Activated gamma-delta T cell treated with Interleukin-2 at 50 U/mL for 16 hours (primary cell): Measurements from ENCODE around the gene GTPBP10.
A peak's percentile ranks its signal among the peaks of the same experiment; 100 is the strongest.
"Not testable (repeated sequence)": the region's sequence is repeated elsewhere in the genome, so short reads cannot be mapped to it uniquely, and the experiment has no call there.

Experiments used
- DNase-seq: peaks from one replicate; pipeline ENCODE4 v3.0.0-alpha.2; 2020

Gene GTPBP10

GRCh38 chr7:90346336-90347125 is at the start of gene GTPBP10:
Gene GTPBP10 (plus strand): TSS chr7:90346716. CDS start chr7:90346742, 26 bp downstream.
- DNase-seq: peak; percentile 92

GRCh38 chr7:90298145-90299038 is 48.1 kb upstream of the GTPBP10 start:
- no peak for DNase-seq

DNA sequence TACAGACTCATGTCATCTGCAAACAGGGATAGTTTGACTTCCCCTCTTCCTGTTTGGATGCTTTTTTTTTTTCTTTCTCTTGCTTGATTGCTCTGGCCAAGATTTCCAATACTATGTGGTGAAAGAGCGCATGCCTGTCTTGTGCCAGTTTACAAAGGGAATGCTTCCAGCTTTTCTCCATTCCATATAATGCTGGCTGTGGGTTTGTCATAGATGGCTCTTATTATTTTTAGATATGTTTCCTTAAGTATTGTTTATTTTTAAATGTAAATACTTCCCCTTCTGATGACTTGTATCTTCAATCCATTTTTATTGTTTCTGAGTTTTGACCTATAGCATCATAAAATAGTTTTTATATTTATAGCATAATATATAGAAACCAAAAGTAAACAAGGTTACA is 43.3 kb upstream of the GTPBP10 start:
- no peak for DNase-seq

DNA sequence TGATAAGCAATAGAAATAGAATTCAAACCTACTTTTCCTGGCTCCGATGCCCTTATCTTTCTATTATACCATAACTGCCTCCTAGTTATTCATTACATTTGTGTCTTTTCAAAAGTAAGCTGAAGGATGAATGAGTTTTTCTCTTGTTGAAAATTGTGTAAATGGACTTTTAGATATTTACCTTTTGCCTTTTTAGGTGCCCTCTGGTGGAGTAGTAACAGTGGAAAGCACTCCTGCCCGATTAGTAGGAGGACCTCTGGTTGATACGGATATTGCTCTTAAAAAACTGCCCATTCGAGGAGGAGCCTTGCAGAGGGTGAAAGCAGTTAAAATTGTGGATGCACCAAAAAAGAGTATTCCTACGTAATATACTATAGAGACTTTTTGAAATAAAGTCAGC is 36.6 kb upstream of the GTPBP10 start:
- no peak for DNase-seq

GRCh38 chr7:90311175-90311574 is 35.3 kb upstream of the GTPBP10 start:
- no peak for DNase-seq

DNA sequence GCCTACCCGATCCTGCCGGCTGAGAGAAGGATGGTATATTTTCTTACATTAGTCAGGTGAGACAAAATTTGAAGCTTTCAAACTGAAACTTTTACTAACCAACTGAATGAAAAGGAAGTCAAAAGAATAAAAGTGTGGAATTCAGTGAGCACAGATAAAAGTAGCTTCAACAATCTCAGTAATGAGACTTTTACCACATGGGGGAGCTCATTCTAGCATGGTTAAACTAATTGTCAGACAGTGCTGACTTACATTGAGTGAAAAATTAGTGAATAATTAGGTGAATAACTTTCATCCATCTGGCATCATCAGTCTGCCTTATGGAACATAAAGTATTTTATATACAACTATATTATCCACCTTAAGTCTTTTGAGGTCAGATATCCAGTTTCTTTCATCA is 33.8 kb upstream of the GTPBP10 start:
- DNase-seq: no peak

DNA sequence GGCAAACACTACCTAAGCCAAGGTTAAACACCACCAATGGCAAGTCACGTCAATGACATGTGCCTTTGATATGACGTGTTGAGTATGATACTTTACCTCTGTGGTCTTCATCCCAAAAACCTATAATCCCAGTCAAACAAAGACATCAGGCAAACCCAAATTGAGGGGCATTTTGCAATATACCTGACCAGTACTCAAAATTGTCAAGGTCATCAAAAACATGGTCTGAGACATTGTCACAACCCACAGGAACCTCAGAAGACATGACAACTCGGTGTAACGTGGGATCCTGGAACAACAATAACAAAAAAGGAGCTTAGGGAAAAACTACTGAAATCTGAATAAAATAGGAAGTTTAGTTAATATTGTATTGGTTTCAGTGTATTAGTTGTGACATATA is 32.6 kb upstream of the GTPBP10 start:
- no peak for DNase-seq

DNA sequence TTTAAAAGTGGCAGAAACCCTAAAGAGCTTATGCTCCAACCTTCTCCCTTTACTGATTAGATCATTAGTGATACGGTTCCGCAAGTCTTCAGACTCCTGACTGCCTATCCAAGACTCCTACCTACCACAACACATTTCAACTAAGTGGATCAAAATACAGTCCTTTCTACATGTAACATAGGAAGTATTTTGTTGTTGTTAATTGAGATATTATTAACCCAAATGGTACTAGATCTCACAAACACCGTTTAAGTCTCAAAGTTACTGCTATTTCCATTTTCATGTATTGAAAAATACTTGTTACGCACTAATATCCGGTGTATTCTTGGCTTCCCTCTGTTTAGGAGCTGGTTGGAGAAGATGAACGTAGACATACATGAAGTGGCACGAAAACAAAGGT is 26.5 kb upstream of the GTPBP10 start:
- DNase-seq: no peak

GRCh38 chr7:90320418-90320800 is 26.1 kb upstream of the GTPBP10 start:
- no peak for DNase-seq

DNA sequence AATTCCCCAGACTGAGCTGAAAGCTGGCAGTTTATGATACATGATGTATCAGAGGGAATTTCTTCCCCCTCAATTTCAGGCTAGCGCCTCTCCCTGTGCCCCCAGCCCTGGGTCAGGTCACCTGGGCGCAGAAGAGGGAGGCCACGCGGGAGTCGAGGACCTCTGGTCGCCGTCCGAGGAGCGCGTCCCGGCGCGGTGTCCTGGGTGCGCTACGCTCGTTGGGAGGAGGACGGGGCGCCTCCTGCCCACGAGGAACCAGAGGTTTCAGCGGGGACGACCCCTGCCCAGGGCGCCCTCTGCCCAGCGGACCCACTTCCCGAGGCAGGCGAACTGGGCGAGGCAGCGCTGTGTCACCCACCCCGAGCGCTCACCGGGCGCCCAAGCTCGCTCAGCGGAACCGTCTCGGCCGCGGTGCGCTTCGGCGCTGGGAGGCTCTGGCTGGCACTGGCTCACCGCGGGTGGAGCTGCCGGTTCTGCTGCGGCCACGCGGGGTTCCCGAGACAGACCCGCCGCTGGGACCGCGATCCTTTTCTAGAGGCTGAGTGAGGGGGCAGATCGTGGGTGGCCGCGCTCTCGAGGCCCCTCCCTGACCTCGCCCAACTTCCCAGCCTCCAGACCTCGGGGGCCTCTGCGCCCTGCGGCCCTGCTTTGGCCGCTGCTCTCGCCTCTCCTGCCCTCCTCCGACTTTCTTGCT is 25.6 kb upstream of the GTPBP10 start, which contains the start of gene FAM237B:
TSS of gene FAM237B (minus strand) at position 504 of the 694 bp plus-strand sequence. CDS start 1,556 bp downstream, outside the sequence.
- no peak for DNase-seq

GRCh38 chr7:90322837-90323236 is 23.7 kb upstream of the GTPBP10 start:
- DNase-seq: no peak

GRCh38 chr7:90326500-90326899 is 20.0 kb upstream of the GTPBP10 start:
- DNase-seq: no peak

DNA sequence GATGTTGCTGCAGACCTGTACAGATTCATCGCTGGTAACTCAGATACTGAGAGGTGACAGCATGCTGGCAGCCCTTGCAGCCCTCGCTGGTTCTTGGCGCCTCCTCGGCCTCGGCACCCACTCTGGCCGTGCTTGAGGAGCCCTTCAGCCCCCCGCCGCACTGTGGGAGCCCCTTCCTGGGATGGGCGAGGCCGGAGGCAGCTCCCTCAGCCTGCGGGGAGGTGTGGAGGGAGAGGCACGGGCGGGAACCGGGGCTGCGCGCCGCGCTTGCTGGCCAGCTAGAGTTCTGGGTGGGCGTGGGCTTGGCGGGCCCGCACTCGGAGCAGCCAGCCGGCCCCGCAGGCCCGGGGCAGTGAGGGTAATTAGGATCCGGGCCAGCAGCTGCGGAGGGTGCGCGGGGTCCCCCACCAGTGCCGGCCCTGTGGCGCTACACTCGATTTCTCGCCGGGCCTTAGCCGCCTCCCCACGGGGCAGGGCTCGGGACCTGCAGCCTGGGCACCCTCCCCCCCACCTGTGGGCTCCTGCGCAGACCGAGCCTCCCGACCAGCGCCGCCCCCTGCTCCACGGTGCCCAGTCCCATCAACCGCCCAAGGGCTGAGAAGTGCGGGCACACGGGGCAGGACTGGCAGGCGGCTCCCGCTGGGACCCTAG is 12.2 kb upstream of the GTPBP10 start:
- DNase-seq: no peak

DNA sequence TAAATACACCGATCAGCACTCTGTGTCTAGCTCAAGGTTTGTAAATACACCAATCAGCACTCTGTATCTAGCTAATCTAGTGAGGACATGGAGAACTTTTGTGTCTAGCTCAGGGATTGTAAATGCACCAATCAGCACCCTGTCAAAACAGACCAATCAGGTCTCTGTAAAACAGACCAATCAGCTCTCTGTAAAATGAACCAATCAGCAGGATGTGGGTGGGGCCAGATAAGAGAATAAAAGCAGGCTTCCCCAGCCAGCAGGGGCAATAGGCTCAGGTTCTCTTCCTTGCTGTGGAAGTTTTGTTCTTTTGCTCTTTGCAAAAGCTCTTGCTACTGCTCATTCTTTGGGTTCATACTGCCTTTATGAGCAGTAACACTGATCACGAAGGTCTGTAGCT is 11.6 kb upstream of the GTPBP10 start:
- DNase-seq: not testable (repeated sequence)

DNA sequence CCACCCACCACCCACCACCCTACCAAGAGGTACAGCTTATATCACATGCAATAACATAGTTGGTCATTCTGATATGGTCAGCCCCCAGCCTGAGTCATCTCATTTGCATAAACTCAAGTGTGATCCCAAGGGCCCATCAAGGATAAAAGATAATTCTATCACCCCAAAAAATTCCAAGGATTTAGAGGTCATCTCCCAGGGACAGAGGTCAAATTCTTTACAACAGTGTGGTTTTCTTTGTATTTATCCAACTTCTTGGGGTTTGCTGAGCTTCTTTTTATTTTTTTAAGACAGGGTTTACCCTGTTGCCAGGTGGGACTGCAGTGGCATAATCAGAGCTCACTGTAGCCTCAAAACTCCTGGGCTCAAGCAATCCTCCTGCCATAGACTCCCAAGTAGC is 9.4 kb upstream of the GTPBP10 start:
- no peak for DNase-seq

- DNase-seq: no peak
These were observed 1.5 kb upstream of the GTPBP10 start for GRCh38 chr7:90345016-90345415.

GRCh38 chr7:90345595-90346335 is 751 bp upstream of the GTPBP10 start:
- DNase-seq: no peak

DNA sequence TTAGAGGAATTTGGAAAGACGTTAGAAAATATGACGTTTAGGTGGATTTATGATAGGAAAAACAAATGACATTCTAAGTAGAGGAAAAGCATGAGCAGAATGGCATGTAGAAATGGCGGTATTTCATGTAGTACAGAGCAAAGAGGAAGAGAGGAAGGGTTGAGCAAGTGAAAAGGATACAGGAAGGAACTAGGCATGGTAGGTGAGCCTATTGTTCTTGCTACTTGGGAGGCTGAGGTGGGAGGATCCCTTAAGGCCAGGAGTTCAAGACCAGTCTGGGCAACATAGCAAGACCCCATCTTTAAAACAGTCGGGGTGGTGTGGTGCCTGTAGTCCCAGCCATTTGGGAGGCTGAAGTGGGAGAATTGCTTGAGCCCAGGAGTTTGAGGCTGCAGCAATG is 1.2 kb downstream of the GTPBP10 start:
- no peak for DNase-seq

DNA sequence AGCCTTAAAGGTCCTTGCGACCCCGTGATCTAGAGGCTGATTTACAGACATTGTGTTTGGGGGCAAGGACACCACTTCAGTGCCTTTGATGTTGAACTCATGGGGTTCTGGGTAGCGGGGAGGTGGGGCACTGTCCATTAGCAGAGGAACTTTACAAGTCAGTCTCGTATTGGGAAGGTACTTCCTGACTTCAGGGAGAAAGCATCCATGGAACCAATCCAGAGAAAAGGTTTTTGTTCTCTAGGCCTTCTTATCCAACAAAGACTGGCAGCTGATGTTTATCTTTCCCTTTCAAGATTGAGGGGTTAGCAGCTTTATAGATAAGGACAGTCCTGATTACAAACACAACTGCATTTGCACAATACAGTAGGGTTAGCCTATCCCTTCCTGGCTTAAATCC is 2.8 kb downstream of the GTPBP10 start:
- DNase-seq: no peak

DNA sequence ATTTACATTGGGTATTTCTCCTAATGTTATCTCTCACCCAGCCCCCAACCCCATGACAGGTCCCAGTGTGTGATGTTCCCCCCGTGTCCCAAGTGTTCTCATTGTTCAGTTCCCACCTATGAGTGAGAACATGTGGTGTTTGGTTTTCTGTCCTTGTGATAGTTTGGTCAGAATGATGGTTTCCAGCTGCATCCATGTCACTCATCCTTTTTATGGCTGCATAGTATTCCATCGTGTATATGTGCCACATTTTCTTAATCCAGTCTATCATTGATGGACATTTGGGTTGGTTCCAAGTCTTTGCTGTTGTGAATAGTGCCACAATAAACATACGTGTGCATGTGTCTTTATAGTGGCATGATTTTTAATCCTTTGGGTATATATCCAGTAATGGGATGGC is 3.5 kb downstream of the GTPBP10 start:
- not testable (repeated sequence) for DNase-seq

- no peak for DNase-seq
These were observed 5.5 kb downstream of the GTPBP10 start for GRCh38 chr7:90351987-90352386.

GRCh38 chr7:90383422-90383821 is 36.9 kb downstream of the GTPBP10 start:
- no peak for DNase-seq
